ENCODE data around the gene TFPI. TPM values are rescaled to one million over a fixed set of nuclear protein-coding genes. Genes with fewer than 3 reads are reported as not detected.

The TFPI gene
- polyA plus RNA-seq, 1 experiment: 10.9 TPM

GRCh38 chr2:187549193-187549592 lies 5.0 kb downstream of the TFPI start:
- DNase-seq (ENCODE audit: low read depth): no peak
- no peak overlapping the region for H3K4me3 ChIP-seq (ENCODE audit: low read depth, low read length)
- H3K36me3 ChIP-seq (ENCODE audit: control insufficient read depth, insufficient read depth, low read length): no peaks in the 10 kb centered on the region
- no peaks in the 10 kb centered on the region for H3K27me3 ChIP-seq (ENCODE audit: control insufficient read depth, insufficient read depth, low read length)
- CTCF ChIA-PET: interaction anchor here (0.5 to 2.8 kb wide), 4 partner anchors 26 to 907 kb away, joined by 3 to 11 read pairs (median 5); no protein-coding TSS in a partner anchor
- POLR2A ChIA-PET: no interaction called here
- no peak for TF ChIP-seq CTCF (IDR thresholded peaks at IDR 0.05; ENCODE audit: insufficient read depth, low read depth, low read length)

- ChIA-PET CTCF (interaction anchor here (1.2 to 2.8 kb wide), 3 partner anchors 27 to 49 kb away, joined by 3 to 11 read pairs (median 7); no protein-coding TSS in a partner anchor), POLR2A (no interaction called here)
- TF ChIP-seq CTCF (IDR thresholded peaks at IDR 0.05; ENCODE audit: insufficient read depth, low read depth, low read length): no peak
- Histone ChIP-seq H3K4me3 (ENCODE audit: low read depth, low read length) (no peak overlapping the region), H3K27me3 (ENCODE audit: control insufficient read depth, insufficient read depth, low read length) (no peaks in the 10 kb centered on the region), H3K36me3 (ENCODE audit: control insufficient read depth, insufficient read depth, low read length) (no peaks in the 10 kb centered on the region)
- DNase-seq (ENCODE audit: low read depth): no peak
These were observed 5.6 kb downstream of the TFPI start for GRCh38 chr2:187548656-187549055.

GRCh38 chr2:187547353-187547979 lies 6.8 kb downstream of the TFPI start:
- no peaks in the 10 kb centered on the region for H3K27me3 ChIP-seq (ENCODE audit: control insufficient read depth, insufficient read depth, low read length)
- H3K36me3 ChIP-seq (ENCODE audit: control insufficient read depth, insufficient read depth, low read length): no peaks in the 10 kb centered on the region
- TF ChIP-seq CTCF (IDR thresholded peaks at IDR 0.05; ENCODE audit: insufficient read depth, low read depth, low read length): no peak
- H3K4me3 ChIP-seq (ENCODE audit: low read depth, low read length): no peak overlapping the region
- ChIA-PET CTCF (interaction anchor here (1.0 kb wide), 2 partner anchors 13 to 19 kb away, joined by 3 to 5 read pairs; no protein-coding TSS in a partner anchor), POLR2A (interaction anchor here (0.6 kb wide), 1 partner anchor 18 kb away, joined by 4 read pairs; no protein-coding TSS in a partner anchor)
- peak; percentile 83 for DNase-seq (ENCODE audit: low read depth)

GRCh38 chr2:187546762-187547333 lies 7.4 kb downstream of the TFPI start:
- no peak for DNase-seq (ENCODE audit: low read depth)
- Histone ChIP-seq H3K36me3 (ENCODE audit: control insufficient read depth, insufficient read depth, low read length) (no peaks in the 10 kb centered on the region), H3K27me3 (ENCODE audit: control insufficient read depth, insufficient read depth, low read length) (no peaks in the 10 kb centered on the region), H3K4me3 (ENCODE audit: low read depth, low read length) (no peak overlapping the region)
- ChIA-PET CTCF (interaction anchor here (1.0 kb wide), 2 partner anchors 12 to 20 kb away, joined by 3 to 5 read pairs; no protein-coding TSS in a partner anchor), POLR2A (no interaction called here)
- no peak for TF ChIP-seq CTCF (IDR thresholded peaks at IDR 0.05; ENCODE audit: insufficient read depth, low read depth, low read length)

- no peak for TF ChIP-seq CTCF (IDR thresholded peaks at IDR 0.05; ENCODE audit: insufficient read depth, low read depth, low read length)
- no peak for DNase-seq (ENCODE audit: low read depth)
- ChIA-PET CTCF (interaction anchor here (1.2 to 2.7 kb wide), 2 partner anchors 30 to 45 kb away, joined by 3 to 9 read pairs; no protein-coding TSS in a partner anchor), POLR2A (no interaction called here)
- no peaks in the 10 kb centered on the region for H3K27me3 ChIP-seq (ENCODE audit: control insufficient read depth, insufficient read depth, low read length)
- H3K36me3 ChIP-seq (ENCODE audit: control insufficient read depth, insufficient read depth, low read length): no peaks in the 10 kb centered on the region
- no peak overlapping the region for H3K4me3 ChIP-seq (ENCODE audit: low read depth, low read length)
These were observed 8.9 kb downstream of the TFPI start for GRCh38 chr2:187545238-187545751.
